Activated naive CD8-positive, alpha-beta T cell treated with anti-CD3 and anti-CD28 coated beads, Interleukin-2, amount 50 U/mL, for 24 hours (primary cell): ENCODE measurements around the gene PKD1L1.
"Not testable (repeated sequence)": the region's sequence is repeated elsewhere in the genome, so short reads cannot be mapped to it uniquely, and the experiment has no call there.

Experiments used
- ATAC-seq: fragments of 150-1000 bp; cut with Tn5 transposase; one replicate; pipeline ENCODE4 v1.10.0; 2021
- DNase-seq: peaks from one replicate; pipeline ENCODE4 v3.0.0; 2021
- H3K27ac Mint-ChIP-seq: one replicate; pipeline ENCODE4 v1.8.0; 2021; ENCODE audit warnings: mild to moderate bottlenecking, mixed read lengths
- H3K27me3 Mint-ChIP-seq: one replicate; pipeline ENCODE4 v1.8.0; 2021; ENCODE audit warnings: mixed read lengths
- H3K36me3 Mint-ChIP-seq: one replicate; pipeline ENCODE4 v1.8.0; 2021; ENCODE audit warnings: low read depth, mixed read lengths
- H3K4me1 Mint-ChIP-seq: one replicate; pipeline ENCODE4 v1.8.0; 2021; ENCODE audit warnings: mixed read lengths
- H3K4me3 Mint-ChIP-seq: one replicate; pipeline ENCODE4 v1.8.0; 2021; ENCODE audit warnings: mild to moderate bottlenecking, moderate library complexity, mixed read lengths
- H3K9me3 Mint-ChIP-seq: one replicate; pipeline ENCODE4 v1.8.0; 2021; ENCODE audit warnings: mixed read lengths

PKD1L1 gene

GRCh38 chr7:47945261-47946015 lies 2.8 kb downstream of the PKD1L1 start:
- ATAC-seq = peak; percentile 51
- H3K27me3 Mint-ChIP-seq = no peaks in the 10 kb centered on the region
- H3K9me3 Mint-ChIP-seq = no peaks in the 10 kb centered on the region
- no peaks in the 10 kb centered on the region for H3K36me3 Mint-ChIP-seq
- peak; percentile 79 for DNase-seq
- no peak overlapping the region for H3K27ac Mint-ChIP-seq
- H3K4me1 Mint-ChIP-seq = peaks cover 2% of the 10 kb centered on the region
- H3K4me3 Mint-ChIP-seq = no peak overlapping the region

- no peaks in the 10 kb centered on the region for H3K9me3 Mint-ChIP-seq
- DNase-seq = no peak
- H3K4me1 Mint-ChIP-seq = peaks cover 2% of the 10 kb centered on the region
- H3K27me3 Mint-ChIP-seq = no peaks in the 10 kb centered on the region
- H3K4me3 Mint-ChIP-seq = no peak overlapping the region
- H3K36me3 Mint-ChIP-seq = no peaks in the 10 kb centered on the region
- ATAC-seq = no peak
- H3K27ac Mint-ChIP-seq = no peak overlapping the region
Observed at GRCh38 chr7:47944536-47945260, 3.6 kb downstream of the PKD1L1 start.

GRCh38 chr7:47943676-47944474 lies 4.4 kb downstream of the PKD1L1 start:
- Mint-ChIP-seq H3K27ac (no peak overlapping the region), H3K9me3 (no peaks in the 10 kb centered on the region)

GRCh38 chr7:47942651-47943050 lies 5.6 kb downstream of the PKD1L1 start:
- not testable (repeated sequence) for DNase-seq, H3K4me3 Mint-ChIP-seq, H3K9me3 Mint-ChIP-seq, ATAC-seq, H3K36me3 Mint-ChIP-seq, H3K27me3 Mint-ChIP-seq, H3K27ac Mint-ChIP-seq, H3K4me1 Mint-ChIP-seq

More at GRCh38 chr7:47943676-47944474, 4.4 kb downstream of the PKD1L1 start:
- Mint-ChIP-seq H3K27me3 (no peaks in the 10 kb centered on the region), H3K4me3 (no peak overlapping the region), H3K4me1 (peaks cover 2% of the 10 kb centered on the region), H3K36me3 (no peaks in the 10 kb centered on the region)
- no peak for DNase-seq
- ATAC-seq = no peak

- Mint-ChIP-seq H3K36me3 (no peaks in the 10 kb centered on the region), H3K27me3 (no peaks in the 10 kb centered on the region), H3K27ac (no peak overlapping the region), H3K9me3 (no peaks in the 10 kb centered on the region), H3K4me3 (no peak overlapping the region), H3K4me1 (peaks cover 9% of the 10 kb centered on the region)
- ATAC-seq (no peak), DNase-seq (no peak)
Observed at GRCh38 chr7:47942132-47942531, 6.1 kb downstream of the PKD1L1 start.

GRCh38 chr7:47941136-47941844 lies 7.0 kb downstream of the PKD1L1 start:
- Mint-ChIP-seq H3K27ac (no peak overlapping the region), H3K36me3 (no peaks in the 10 kb centered on the region), H3K27me3 (no peaks in the 10 kb centered on the region), H3K4me1 (peaks cover 6% of the 10 kb centered on the region), H3K4me3 (no peak overlapping the region), H3K9me3 (no peaks in the 10 kb centered on the region)
- ATAC-seq = no peak
- DNase-seq = no peak

GRCh38 chr7:47940088-47941013 lies 7.9 kb downstream of the PKD1L1 start:
- no peak for DNase-seq
- H3K27ac Mint-ChIP-seq = no peak overlapping the region
- ATAC-seq = no peak
- H3K4me3 Mint-ChIP-seq = no peak overlapping the region
- H3K36me3 Mint-ChIP-seq = no peaks in the 10 kb centered on the region
- no peaks in the 10 kb centered on the region for H3K9me3 Mint-ChIP-seq
- H3K4me1 Mint-ChIP-seq = peaks cover 6% of the 10 kb centered on the region
- H3K27me3 Mint-ChIP-seq = no peaks in the 10 kb centered on the region

GRCh38 chr7:47939425-47940036 lies 8.7 kb downstream of the PKD1L1 start:
- no peaks in the 10 kb centered on the region for H3K9me3 Mint-ChIP-seq
- H3K4me3 Mint-ChIP-seq = no peak overlapping the region
- ATAC-seq (no peak), DNase-seq (no peak)
- H3K4me1 Mint-ChIP-seq = peaks cover 6% of the 10 kb centered on the region
- no peaks in the 10 kb centered on the region for H3K27me3 Mint-ChIP-seq
- H3K36me3 Mint-ChIP-seq = no peaks in the 10 kb centered on the region
- H3K27ac Mint-ChIP-seq = no peak overlapping the region

GRCh38 chr7:47938574-47939165 lies 9.6 kb downstream of the PKD1L1 start:
- H3K4me1 Mint-ChIP-seq = peaks cover 6% of the 10 kb centered on the region
- no peak for DNase-seq
- ATAC-seq = no peak
- H3K36me3 Mint-ChIP-seq = no peaks in the 10 kb centered on the region
- no peaks in the 10 kb centered on the region for H3K27me3 Mint-ChIP-seq
- H3K4me3 Mint-ChIP-seq = no peak overlapping the region
- no peak overlapping the region for H3K27ac Mint-ChIP-seq
- H3K9me3 Mint-ChIP-seq = no peaks in the 10 kb centered on the region

GRCh38 chr7:47937711-47938573 lies 10.3 kb downstream of the PKD1L1 start:
- peak overlapping the region; percentile 23 for H3K27ac Mint-ChIP-seq

GRCh38 chr7:47937065-47937687 lies 11.1 kb downstream of the PKD1L1 start:
- Mint-ChIP-seq H3K27ac (peak overlapping the region; percentile 23), H3K36me3 (no peaks in the 10 kb centered on the region), H3K4me3 (no peak overlapping the region), H3K9me3 (no peaks in the 10 kb centered on the region), H3K4me1 (peaks cover 6% of the 10 kb centered on the region), H3K27me3 (no peaks in the 10 kb centered on the region)
- DNase-seq (peak; percentile 12), ATAC-seq (peak; percentile 78)

More at GRCh38 chr7:47937711-47938573, 10.3 kb downstream of the PKD1L1 start:
- no peaks in the 10 kb centered on the region for H3K9me3 Mint-ChIP-seq
- ATAC-seq (no peak), DNase-seq (no peak)
- H3K36me3 Mint-ChIP-seq = no peaks in the 10 kb centered on the region
- peaks cover 6% of the 10 kb centered on the region for H3K4me1 Mint-ChIP-seq
- no peaks in the 10 kb centered on the region for H3K27me3 Mint-ChIP-seq
- no peak overlapping the region for H3K4me3 Mint-ChIP-seq

- no peaks in the 10 kb centered on the region for H3K27me3 Mint-ChIP-seq
- peaks cover 6% of the 10 kb centered on the region for H3K4me1 Mint-ChIP-seq
- no peak for DNase-seq
- no peaks in the 10 kb centered on the region for H3K9me3 Mint-ChIP-seq
- no peak overlapping the region for H3K27ac Mint-ChIP-seq
- ATAC-seq = no peak
- H3K36me3 Mint-ChIP-seq = no peaks in the 10 kb centered on the region
- H3K4me3 Mint-ChIP-seq = no peak overlapping the region
Observed at GRCh38 chr7:47936323-47936722, 11.9 kb downstream of the PKD1L1 start.
